BLaER1 treated with 17β-estradiol and CSF1 and Interleukin-3, amounts not matched to agents 10 nM and 100 nM (cell line): ENCODE results near the gene DRG2.
A peak's percentile ranks its signal among the peaks of the same experiment; 100 is the strongest.

Source experiments
- H3K27ac ChIP-seq, 11 experiments: shearing (Covaris generic); formaldehyde crosslinking; 2 replicates each; pipeline ENCODE4 v1.8.1; 2022
- H3K27me3 ChIP-seq, 11 experiments: shearing (Covaris generic); formaldehyde crosslinking; 2 replicates each; pipeline ENCODE4 v1.8.1; 2022
- H3K36me3 ChIP-seq, 11 experiments: shearing (Covaris generic); formaldehyde crosslinking; 2 replicates each; pipeline ENCODE4 v1.8.1; 2022
- H3K4me1 ChIP-seq, 10 experiments: shearing (Covaris generic); formaldehyde crosslinking; 2 replicates each; pipeline ENCODE4 v1.8.1; 2022
- H3K4me2 ChIP-seq, 11 experiments: shearing (Covaris generic); formaldehyde crosslinking; 2 replicates each; pipeline ENCODE4 v1.8.1; 2022
- H3K4me3 ChIP-seq, 10 experiments: shearing (Covaris generic); formaldehyde crosslinking; 2 replicates each; pipeline ENCODE4 v1.8.1; 2022
- H3K9ac ChIP-seq, 11 experiments: shearing (Covaris generic); formaldehyde crosslinking; 2 replicates each; pipeline ENCODE4 v1.8.1; 2022
- H3K9me3 ChIP-seq, 11 experiments: shearing (Covaris generic); formaldehyde crosslinking; replicated peaks in 1 of 11; 2 replicates each; pipeline ENCODE4 v1.8.1; 2022
- H4K20me1 ChIP-seq, 11 experiments: shearing (Covaris generic); formaldehyde crosslinking; 2 replicates each; pipeline ENCODE4 v1.8.1; 2022
- Cebpa-rat ChIP-seq, 11 experiments: shearing (Covaris generic); IDR thresholded peaks; 2 replicates each; pipeline ENCODE4 v1.8.1; 2022

The DRG2 gene

DNA sequence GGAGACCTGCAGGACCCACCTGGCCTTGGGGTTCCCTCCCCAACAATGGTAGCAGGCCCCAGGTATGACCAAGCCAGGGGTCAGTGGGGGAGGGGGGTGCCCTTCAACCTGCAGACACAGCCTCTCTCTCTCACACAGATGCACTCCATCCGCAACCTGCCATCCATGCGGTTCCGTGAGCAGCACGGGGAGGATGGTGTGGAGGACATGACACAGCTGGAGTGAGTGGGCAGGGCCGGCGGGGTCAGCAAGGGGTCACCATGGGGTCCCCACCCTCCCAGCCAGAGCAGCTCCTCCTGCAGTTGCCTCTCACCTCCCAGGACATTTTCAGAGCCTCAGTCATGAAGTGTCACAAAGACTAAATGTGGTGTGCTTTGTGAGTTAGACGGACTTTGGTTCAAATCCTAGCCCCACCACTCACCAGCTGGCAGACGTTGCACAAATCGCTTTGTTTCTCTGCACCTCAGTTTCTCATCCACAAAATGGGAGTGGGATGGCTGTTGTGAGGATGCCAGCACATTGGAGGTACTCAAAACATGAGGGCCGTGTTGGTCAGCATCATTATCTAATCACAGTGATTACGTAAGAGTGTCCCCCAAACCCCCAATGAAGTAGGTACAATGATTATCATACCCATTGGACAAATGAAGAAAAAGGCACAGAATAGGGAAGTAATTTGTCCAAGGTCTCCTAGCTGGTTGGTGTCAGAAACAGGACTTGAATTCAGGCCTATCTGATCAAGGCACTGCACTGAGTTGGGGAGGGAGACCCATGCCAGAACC, 36.8 kb downstream of the DRG2 start:
- Histone ChIP-seq H4K20me1 (no peaks in the 10 kb centered on the region; a peak in 1 of 22 replicates), H3K9me3 (peaks cover 17 to 24% (median 18%) of the 10 kb centered on the region in 11 experiments), H3K4me1 (no peaks in the 10 kb centered on the region), H3K4me3 (no peak overlapping the region), H3K27ac (no peak overlapping the region), H3K27me3 (no peaks in the 10 kb centered on the region), H3K4me2 (no peak overlapping the region), H3K9ac (no peak overlapping the region), H3K36me3 (no peaks in the 10 kb centered on the region)
- TF ChIP-seq Cebpa-rat (IDR thresholded peaks at IDR 0.05), result 0 out of 22 replicates have a peak, but pooled peaks of 1 of the 11 experiments have one; percentile 32

DNA sequence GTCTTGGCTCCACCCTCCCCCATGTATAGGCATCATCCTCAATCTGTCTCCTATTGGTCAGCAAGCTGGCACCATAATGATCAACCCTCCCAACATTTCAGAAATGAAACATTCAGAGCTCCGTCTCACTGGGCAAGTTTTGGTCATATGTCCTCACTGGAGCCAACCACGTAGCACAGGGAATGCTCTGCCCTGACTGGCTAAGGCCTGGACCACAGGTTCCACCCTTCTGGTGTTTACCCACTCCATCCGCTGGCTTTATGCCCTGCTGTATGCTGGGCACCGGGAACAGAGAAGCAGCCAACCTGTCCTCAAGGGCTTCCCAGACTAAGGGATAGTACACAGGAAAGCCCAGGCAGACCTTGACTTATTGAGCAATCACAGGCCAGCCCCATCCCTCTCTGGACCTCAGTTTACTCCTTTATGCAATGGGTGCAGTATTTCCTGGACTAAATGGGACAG, 41.3 kb downstream of the DRG2 start:
- Histone ChIP-seq H3K27me3 (no peaks in the 10 kb centered on the region), H3K4me3 (no peak overlapping the region), H3K9me3 (no peaks in the 10 kb centered on the region), H3K9ac (no peak overlapping the region), H4K20me1 (no peaks in the 10 kb centered on the region; a peak in 1 of 22 replicates), H3K36me3 (no peaks in the 10 kb centered on the region), H3K4me2 (no peak overlapping the region), H3K27ac (no peak overlapping the region), H3K4me1 (peaks cover 0 to 4% (median 0%) of the 10 kb centered on the region in 10 experiments; a peak in 2 of 20 replicates)
- no peak for TF ChIP-seq Cebpa-rat (IDR thresholded peaks at IDR 0.05)

DNA sequence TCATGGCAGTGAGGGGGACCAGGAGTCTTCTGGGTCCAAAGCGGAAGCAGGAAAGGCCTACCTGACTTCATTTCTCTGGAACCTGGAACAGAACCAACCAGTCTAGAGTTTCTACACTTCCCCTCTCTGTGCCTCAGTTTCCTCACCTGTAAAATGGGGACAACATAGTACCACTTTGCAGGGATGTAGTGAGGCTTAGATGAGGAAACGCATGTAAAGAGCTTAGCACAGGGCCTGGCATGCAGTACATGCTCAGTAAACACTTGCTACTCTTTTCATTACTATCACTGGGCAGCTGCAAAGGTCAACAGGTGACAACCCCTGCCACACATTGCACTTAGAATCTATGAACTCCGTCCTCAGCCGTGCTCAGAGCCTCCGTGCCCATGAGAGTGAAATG, 45.0 kb downstream of the DRG2 start:
- Histone ChIP-seq H3K27me3 (no peaks in the 10 kb centered on the region), H3K4me1 (peaks cover 0 to 4% (median 0%) of the 10 kb centered on the region in 10 experiments; a peak in 2 of 20 replicates)
- TF ChIP-seq Cebpa-rat (IDR thresholded peaks at IDR 0.05), result no peak

DNA sequence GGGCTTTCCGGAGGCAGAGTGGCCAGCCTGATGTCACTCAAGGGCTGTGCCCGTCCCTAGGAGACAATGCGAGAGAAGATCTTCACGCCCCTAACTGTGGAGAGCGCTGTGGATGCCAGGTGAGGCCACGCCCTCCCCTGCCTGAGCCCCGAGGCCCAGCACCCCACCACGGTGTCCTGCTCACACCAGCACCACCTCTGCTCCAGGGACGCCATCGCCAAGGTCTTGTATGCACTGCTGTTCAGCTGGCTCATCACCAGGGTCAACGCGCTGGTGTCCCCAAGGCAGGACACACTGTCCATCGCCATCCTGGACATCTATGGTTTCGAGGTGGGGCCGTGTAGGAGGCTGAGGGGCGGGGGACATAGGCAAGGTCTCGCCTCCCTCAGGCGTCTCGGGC, 48.6 kb downstream of the DRG2 start:
- Histone ChIP-seq H3K4me2 (no peak overlapping the region), H3K36me3 (no peaks in the 10 kb centered on the region), H3K27ac (no peak overlapping the region), H3K4me3 (no peak overlapping the region), H3K4me1 (peaks cover 0 to 4% (median 0%) of the 10 kb centered on the region in 10 experiments; a peak in 2 of 20 replicates), H4K20me1 (0 out of 22 replicates have a peak, but pooled peaks cover 0 to 9% (median 0%) of the 10 kb centered on the region in 11 experiments), H3K9me3 (no peaks in the 10 kb centered on the region), H3K9ac (no peak overlapping the region), H3K27me3 (no peaks in the 10 kb centered on the region)
- no peak for TF ChIP-seq Cebpa-rat (IDR thresholded peaks at IDR 0.05)

More for the DNA sequence above, 45.0 kb downstream of the DRG2 start:
- Histone ChIP-seq H3K9ac (no peak overlapping the region), H3K9me3 (no peaks in the 10 kb centered on the region), H3K4me2 (no peak overlapping the region), H3K36me3 (no peaks in the 10 kb centered on the region), H3K27ac (no peak overlapping the region), H3K4me3 (no peak overlapping the region), H4K20me1 (no peaks in the 10 kb centered on the region; a peak in 1 of 22 replicates)

DNA sequence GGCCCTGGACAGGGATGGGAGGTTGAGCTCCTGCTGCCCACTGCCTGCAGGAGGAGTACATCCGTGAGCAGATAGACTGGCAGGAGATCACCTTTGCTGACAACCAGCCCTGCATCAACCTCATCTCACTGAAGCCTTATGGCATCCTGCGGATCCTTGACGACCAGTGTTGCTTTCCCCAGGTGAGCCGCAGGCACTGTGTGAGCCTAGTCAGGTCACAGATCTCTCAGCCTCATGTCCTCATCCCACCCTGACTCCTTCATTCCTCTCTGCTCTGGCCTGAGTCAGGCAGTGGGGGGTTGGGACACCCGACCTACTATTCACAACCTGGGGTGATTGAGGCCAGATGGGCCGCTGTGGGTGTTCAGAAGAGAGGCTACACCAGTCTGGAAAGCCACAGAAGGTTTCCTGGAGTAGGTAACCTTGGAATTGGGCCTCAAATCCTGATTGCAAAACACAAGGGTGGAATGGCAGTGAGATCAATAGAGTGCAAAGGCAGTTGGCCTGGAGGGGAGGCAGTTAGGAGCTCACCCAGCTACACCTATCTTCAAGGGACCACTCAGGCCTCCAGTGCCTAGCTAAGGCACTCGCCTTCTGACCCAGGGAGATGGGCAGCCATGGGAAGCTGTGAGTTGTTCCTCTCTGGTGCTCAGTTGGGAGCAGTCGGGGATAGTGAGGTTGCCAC, 50.5 kb downstream of the DRG2 start:
- no peak overlapping the region for H3K9ac ChIP-seq
- H3K27ac ChIP-seq, result no peak overlapping the region

DNA sequence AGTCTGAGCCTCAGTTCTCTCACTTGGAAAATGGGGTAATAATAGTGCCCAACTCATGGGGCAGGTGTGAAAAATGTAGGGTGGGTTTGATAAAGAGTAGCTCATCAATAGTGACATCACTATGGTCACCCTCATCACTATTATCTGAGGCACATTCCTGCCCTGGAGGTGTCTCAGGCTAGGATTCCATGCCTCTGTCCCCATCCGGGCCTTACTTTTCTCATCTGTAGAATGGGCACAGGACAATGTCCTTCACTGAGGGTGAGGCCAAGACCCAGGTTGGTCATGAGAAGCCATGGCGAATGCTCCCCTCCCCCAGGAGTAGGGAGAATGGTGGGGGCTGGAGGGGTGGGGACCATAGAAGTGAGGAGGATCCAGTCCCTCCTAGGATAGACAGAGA, 51.3 kb downstream of the DRG2 start:
- no peak overlapping the region for H3K27ac ChIP-seq
- H3K4me2 ChIP-seq, result no peak overlapping the region
- H3K9ac ChIP-seq, result no peak overlapping the region
- peaks cover 0 to 7% (median 3%) of the 10 kb centered on the region in 10 experiments; a peak in 13 of 20 replicates for H3K4me1 ChIP-seq
- peaks cover 0 to 9% (median 0%) of the 10 kb centered on the region in 11 experiments; a peak in 1 of 22 replicates for H4K20me1 ChIP-seq
- no peak overlapping the region for H3K4me3 ChIP-seq
- H3K27me3 ChIP-seq, result no peaks in the 10 kb centered on the region
- no peak for TF ChIP-seq Cebpa-rat (IDR thresholded peaks at IDR 0.05)
- H3K9me3 ChIP-seq, result no peaks in the 10 kb centered on the region
- no peaks in the 10 kb centered on the region for H3K36me3 ChIP-seq

More for the DNA sequence above, 50.5 kb downstream of the DRG2 start:
- Histone ChIP-seq H3K4me2 (no peak overlapping the region), H3K4me3 (no peak overlapping the region), H3K36me3 (no peaks in the 10 kb centered on the region), H3K27me3 (no peaks in the 10 kb centered on the region), H3K4me1 (no peaks in the 10 kb centered on the region), H3K9me3 (no peaks in the 10 kb centered on the region), H4K20me1 (0 out of 22 replicates have a peak, but pooled peaks cover 0 to 9% (median 0%) of the 10 kb centered on the region in 11 experiments)
- TF ChIP-seq Cebpa-rat (IDR thresholded peaks at IDR 0.05), result no peak

DNA sequence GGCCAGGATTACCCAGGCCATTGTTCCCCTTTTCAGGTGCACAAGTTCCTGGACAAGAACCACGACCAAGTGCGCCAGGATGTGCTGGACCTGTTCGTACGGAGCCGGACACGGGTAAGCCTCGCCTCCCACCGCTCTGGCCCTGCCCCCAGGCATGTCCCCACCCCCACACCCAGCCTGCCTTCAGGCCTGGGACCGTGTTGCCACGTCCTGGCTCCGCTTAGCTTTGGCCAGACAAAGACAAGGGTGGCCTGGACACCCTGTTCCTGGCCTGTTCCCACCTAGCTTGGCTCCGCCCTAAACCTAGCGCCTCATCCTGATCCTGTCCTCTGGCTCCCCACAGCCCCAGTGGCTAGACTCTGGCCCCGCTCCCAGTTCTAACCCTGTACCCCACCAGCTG, 51.8 kb downstream of the DRG2 start:
- no peak overlapping the region for H3K4me3 ChIP-seq
- H4K20me1 ChIP-seq, result peaks cover 0 to 9% (median 0%) of the 10 kb centered on the region in 11 experiments; a peak in 1 of 22 replicates
- no peak overlapping the region for H3K9ac ChIP-seq
- H3K36me3 ChIP-seq, result no peaks in the 10 kb centered on the region
- H3K27me3 ChIP-seq, result no peaks in the 10 kb centered on the region
- no peaks in the 10 kb centered on the region for H3K9me3 ChIP-seq
- no peak overlapping the region for H3K27ac ChIP-seq
- H3K4me2 ChIP-seq, result no peak overlapping the region
- TF ChIP-seq Cebpa-rat (IDR thresholded peaks at IDR 0.05), result no peak
- H3K4me1 ChIP-seq, result peaks cover 4 to 11% (median 7%) of the 10 kb centered on the region in 10 experiments; a peak in 19 of 20 replicates

DNA sequence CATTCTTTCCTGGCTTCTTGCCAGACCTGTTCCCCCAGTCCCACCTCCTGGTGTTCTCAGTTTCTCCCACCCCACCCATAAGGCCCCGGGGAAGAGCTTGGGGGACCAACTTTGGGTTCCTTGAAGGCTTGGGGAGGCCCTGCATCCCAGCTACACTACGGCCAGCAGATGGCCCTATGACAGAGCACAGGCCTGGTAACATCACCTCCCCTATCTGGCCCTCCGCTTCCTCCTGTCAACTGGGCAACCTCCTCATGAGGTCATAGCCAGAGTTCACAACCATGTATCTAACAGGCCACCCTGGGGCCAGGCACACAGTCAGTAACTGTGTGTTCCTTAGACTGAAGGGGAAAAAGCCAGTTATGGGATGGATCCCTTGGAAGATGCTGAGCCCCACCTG, 52.2 kb downstream of the DRG2 start:
- no peaks in the 10 kb centered on the region for H3K27me3 ChIP-seq
- H3K27ac ChIP-seq, result no peak overlapping the region
- no peaks in the 10 kb centered on the region for H3K9me3 ChIP-seq
- no peak overlapping the region for H3K9ac ChIP-seq
- H4K20me1 ChIP-seq, result peaks cover 0 to 9% (median 0%) of the 10 kb centered on the region in 11 experiments; a peak in 1 of 22 replicates
- H3K4me2 ChIP-seq, result no peak overlapping the region
- TF ChIP-seq Cebpa-rat (IDR thresholded peaks at IDR 0.05), result no peak
- H3K4me1 ChIP-seq, result peaks cover 8 to 15% (median 12%) of the 10 kb centered on the region in 10 experiments; a peak in 19 of 20 replicates
- no peak overlapping the region for H3K4me3 ChIP-seq
- no peaks in the 10 kb centered on the region for H3K36me3 ChIP-seq

DNA sequence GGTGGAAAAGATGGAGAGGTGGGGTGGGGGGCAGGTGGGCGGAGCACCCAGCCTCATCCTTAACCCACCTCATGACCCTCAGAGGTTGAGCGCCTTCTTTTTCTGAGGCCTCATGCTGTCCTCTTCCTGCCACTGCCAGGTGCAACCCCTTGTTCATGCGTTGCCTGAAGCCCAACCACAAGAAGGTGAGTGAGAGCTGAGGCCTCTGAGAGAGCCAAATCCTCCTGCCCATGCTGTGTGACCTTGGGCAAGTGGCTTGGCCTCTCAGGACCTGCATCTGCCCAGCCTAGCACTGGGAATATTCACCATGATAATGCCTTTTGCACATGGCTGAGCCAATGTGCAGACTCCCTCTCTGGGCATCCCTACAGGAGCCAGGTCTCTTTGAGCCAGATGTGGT, 52.9 kb downstream of the DRG2 start:
- no peak for TF ChIP-seq Cebpa-rat (IDR thresholded peaks at IDR 0.05)
- no peak overlapping the region for H3K4me2 ChIP-seq
- no peak overlapping the region for H3K4me3 ChIP-seq

More for the DNA sequence above, 52.9 kb downstream of the DRG2 start:
- Histone ChIP-seq H3K9me3 (no peaks in the 10 kb centered on the region), H4K20me1 (peaks cover 0 to 9% (median 0%) of the 10 kb centered on the region in 11 experiments; a peak in 1 of 22 replicates), H3K9ac (no peak overlapping the region), H3K4me1 (peaks cover 11 to 18% (median 14%) of the 10 kb centered on the region in 10 experiments; a peak in 19 of 20 replicates), H3K36me3 (no peaks in the 10 kb centered on the region), H3K27me3 (no peaks in the 10 kb centered on the region), H3K27ac (no peak overlapping the region)
